ENCODE results near the gene PIP5KL1.

The PIP5KL1 gene

GRCh38 chr9:127950513-127951289, 20.1 kb upstream of the PIP5KL1 start:
- no peak for DNase-seq (ENCODE audit: low spot score)
- FAIRE-seq, result no peak

GRCh38 chr9:127949827-127950512, 19.4 kb upstream of the PIP5KL1 start:
- DNase-seq (ENCODE audit: low spot score) (no peak), FAIRE-seq (no peak)

- no peak for DNase-seq (ENCODE audit: low spot score)
- no peak for FAIRE-seq
Measured at GRCh38 chr9:127947841-127948710, 17.5 kb upstream of the PIP5KL1 start.

GRCh38 chr9:127946728-127947127, 16.2 kb upstream of the PIP5KL1 start:
- no peak for DNase-seq (ENCODE audit: low spot score)
- FAIRE-seq, result no peak

GRCh38 chr9:127945942-127946341, 15.4 kb upstream of the PIP5KL1 start:
- no peak for FAIRE-seq
- DNase-seq (ENCODE audit: low spot score), result no peak

- DNase-seq (ENCODE audit: low spot score), result no peak
- FAIRE-seq, result no peak
Measured at GRCh38 chr9:127945338-127945737, 14.8 kb upstream of the PIP5KL1 start.

- DNase-seq (ENCODE audit: low spot score) (no peak), FAIRE-seq (no peak)
Measured at GRCh38 chr9:127944586-127945218, 14.1 kb upstream of the PIP5KL1 start.

GRCh38 chr9:127943731-127944144, 13.2 kb upstream of the PIP5KL1 start:
- FAIRE-seq (no peak), DNase-seq (ENCODE audit: low spot score) (peak; percentile 53)

GRCh38 chr9:127943011-127943662, 12.6 kb upstream of the PIP5KL1 start:
- no peak for FAIRE-seq
- DNase-seq (ENCODE audit: low spot score), result no peak

- DNase-seq (ENCODE audit: low spot score) (peak; percentile 40), FAIRE-seq (no peak)
Measured at GRCh38 chr9:127942216-127943010, 11.8 kb upstream of the PIP5KL1 start.

GRCh38 chr9:127941961-127942215, 11.3 kb upstream of the PIP5KL1 start:
- FAIRE-seq, result no peak
- no peak for DNase-seq (ENCODE audit: low spot score)

GRCh38 chr9:127941062-127941960, 10.7 kb upstream of the PIP5KL1 start:
- no peak for DNase-seq (ENCODE audit: low spot score)
- no peak for FAIRE-seq

GRCh38 chr9:127940593-127940992, 10.0 kb upstream of the PIP5KL1 start:
- FAIRE-seq (no peak), DNase-seq (ENCODE audit: low spot score) (no peak)

GRCh38 chr9:127938298-127938690, 7.7 kb upstream of the PIP5KL1 start:
- DNase-seq (ENCODE audit: low spot score) (no peak), FAIRE-seq (no peak)

GRCh38 chr9:127937388-127938297, 7.1 kb upstream of the PIP5KL1 start, which contains the start of gene DPM2:
TSS of gene DPM2 (minus strand) at chr9:127937854. CDS start at chr9:127937820, 34 bp downstream.
- DNase-seq (ENCODE audit: low spot score) (peak; percentile 75), FAIRE-seq (no peak)

- FAIRE-seq (no peak), DNase-seq (ENCODE audit: low spot score) (no peak)
Measured at GRCh38 chr9:127937056-127937387, 6.4 kb upstream of the PIP5KL1 start.

GRCh38 chr9:127936347-127936852, 5.8 kb upstream of the PIP5KL1 start:
- DNase-seq (ENCODE audit: low spot score), result no peak
- no peak for FAIRE-seq

- FAIRE-seq (no peak), DNase-seq (ENCODE audit: low spot score) (no peak)
Measured at GRCh38 chr9:127935765-127936221, 5.2 kb upstream of the PIP5KL1 start.
